GM23248 (cell line): ENCODE data around the gene FBXO40. TPM values are rescaled to one million over a fixed set of nuclear protein-coding genes. Genes with fewer than 3 reads are reported as not detected.

Experiments
- DNase-seq: peaks from one replicate; pipeline ENCODE4 v3.0.0-alpha.2; 2015
- H2AFZ ChIP-seq: fragments of 200-600 bp; sonication (generic); 2 replicates; pipeline ENCODE4 v1.6.1; 2016; ENCODE audit warnings: antibody characterized with exemption
- H3F3A ChIP-seq: fragments of 200-600 bp; sonication (generic); 2 replicates; pipeline ENCODE4 v1.6.1; 2016; ENCODE audit warnings: mild to moderate bottlenecking, antibody characterized with exemption, mixed run types; ENCODE audit not compliant: insufficient read depth
- H3K27ac ChIP-seq: fragments of 200-600 bp; sonication (generic); 2 replicates; pipeline ENCODE4 v1.5.1; 2016; ENCODE audit warnings: mild to moderate bottlenecking
- H3K27me3 ChIP-seq: fragments of 200-600 bp; sonication (generic); replicated peaks from 2 replicates; pipeline ENCODE4 v1.6.1; 2016; ENCODE audit warnings: mild to moderate bottlenecking; ENCODE audit not compliant: insufficient read depth
- H3K36me3 ChIP-seq: fragments of 200-600 bp; sonication (generic); 2 replicates; pipeline ENCODE4 v1.6.1; 2016; ENCODE audit warnings: low read depth, mild to moderate bottlenecking
- H3K4me1 ChIP-seq: fragments of 200-600 bp; sonication (generic); 2 replicates; pipeline ENCODE4 v1.6.1; 2016; ENCODE audit warnings: mild to moderate bottlenecking; ENCODE audit not compliant: insufficient read depth
- H3K4me2 ChIP-seq: fragments of 200-600 bp; sonication (generic); one replicate; pipeline ENCODE4 v1.6.1; 2016; ENCODE audit warnings: mild to moderate bottlenecking; ENCODE audit not compliant: unreplicated experiment
- H3K4me3 ChIP-seq: fragments of 200-600 bp; sonication (generic); 2 replicates; pipeline ENCODE4 v1.5.1; 2016; ENCODE audit warnings: mild to moderate bottlenecking
- H3K79me2 ChIP-seq: fragments of 200-600 bp; sonication (generic); 2 replicates; pipeline ENCODE4 v1.6.1; 2016; ENCODE audit warnings: mild to moderate bottlenecking; ENCODE audit not compliant: insufficient read depth
- H3K9ac ChIP-seq: fragments of 200-600 bp; sonication (generic); 2 replicates; pipeline ENCODE4 v1.6.1; 2016; ENCODE audit warnings: mild to moderate bottlenecking
- H3K9me2 ChIP-seq: fragments of 200-600 bp; sonication (generic); 2 replicates; pipeline ENCODE4 v1.6.1; 2016; ENCODE audit warnings: mixed run types, mild to moderate bottlenecking, moderate library complexity; ENCODE audit not compliant: insufficient read depth
- H3K9me3 ChIP-seq: fragments of 200-600 bp; sonication (generic); one replicate; pipeline ENCODE4 v1.6.1; 2017; ENCODE audit warnings: low read depth
- H4K20me1 ChIP-seq: fragments of 200-600 bp; sonication (generic); 2 replicates; pipeline ENCODE4 v1.6.0; 2016; ENCODE audit not compliant: insufficient read depth
- EZH2 ChIP-seq: fragments of 200-600 bp; sonication (generic); IDR thresholded peaks from 2 replicates; pipeline ENCODE4 v1.6.1; 2018; ENCODE audit warnings: antibody characterized with exemption, mild to moderate bottlenecking; ENCODE audit not compliant: insufficient read depth, poor library complexity, severe bottlenecking
- EZH2phosphoT487 ChIP-seq: fragments of 200-600 bp; sonication (generic); IDR thresholded peaks from 2 replicates; pipeline ENCODE4 v1.6.1; 2018; ENCODE audit warnings: antibody characterized with exemption, moderate library complexity, mild to moderate bottlenecking, low read depth; ENCODE audit not compliant: insufficient read depth
- WGBS, 2 experiments: methylation state at CpG; one replicate each; pipeline ENCODE4 v1.1.6; 2015 to 2017; ENCODE audit warnings: low lambda C conversion rate in 2 of 2, low coverage in 1 of 2; ENCODE audit errors: missing lambda C conversion rate in 2 of 2; 5-methylcytosine and 5-hydroxymethylcytosine counted together
- in situ Hi-C: fragments of 300-500 bp; cut with MboI; formaldehyde crosslinking; loops from 2 replicates; pipeline ENCODE4 v1.15.0; 2020
- polyA plus RNA-seq: library from polyadenylated mRNA; unstranded; fragments of >200 nt; fragmentation: Nextera tagmentation; extraction: Ambion mirVana; gene quantifications from 2 replicates; pipeline ENCODE4 v1.2.1, GENCODE V29; 2016
- small RNA-seq: library from RNA; depleted of rRNA; stranded (forward); fragments of <200 nt; gene quantifications from one replicate; pipeline ENCODE3, GENCODE V24; 2014; ENCODE audit warnings: low read depth, low replicate concordance
- total RNA-seq: library from RNA; depleted of rRNA; stranded (reverse); fragments of >200 nt; shearing (Covaris generic); gene quantifications from 2 replicates; pipeline ENCODE4 v1.2.3, GENCODE V29; 2014; rRNA removed

Gene FBXO40
- total and polyA plus RNA-seq, 2 experiments from 2014 or later = not detected

GRCh38 chr3:121665488-121665887 is 72.3 kb downstream of the FBXO40 start:
- 94 to 95% methylated on average over 2 of the region's 2 CpGs for WGBS, 2 experiments
- in situ Hi-C loops = no loop called here
- peaks cover 42% of the 10 kb centered on the region for H3K36me3 ChIP-seq

GRCh38 chr3:121667333-121667732 is 74.2 kb downstream of the FBXO40 start:
- in situ Hi-C loops = no loop called here
- TF ChIP-seq EZH2 = no peak
- no peak for TF ChIP-seq EZH2phosphoT487
- H3K9me3 ChIP-seq = no peaks in the 10 kb centered on the region
- no peaks in the 10 kb centered on the region for H3K9me2 ChIP-seq
- no peaks in the 10 kb centered on the region for H3K27me3 ChIP-seq
- no peak overlapping the region for H3K4me3 ChIP-seq
- no peak overlapping the region for H3K27ac ChIP-seq
- H2AFZ ChIP-seq = no peak overlapping the region
- H3K9ac ChIP-seq = no peak overlapping the region
- peaks cover 53% of the 10 kb centered on the region for H3K36me3 ChIP-seq
- H3K4me1 ChIP-seq = no peaks in the 10 kb centered on the region
- WGBS, 2 experiments = 84 to 87% methylated on average over 4 of the region's 4 CpGs
- H3K4me2 ChIP-seq = no peak overlapping the region
- DNase-seq = no peak
- H3F3A ChIP-seq = no peaks in the 10 kb centered on the region
- H3K79me2 ChIP-seq = no peaks in the 10 kb centered on the region
- H4K20me1 ChIP-seq = no peaks in the 10 kb centered on the region

More at GRCh38 chr3:121665488-121665887, 72.3 kb downstream of the FBXO40 start:
- Histone ChIP-seq H3K4me2 (no peak overlapping the region), H3K4me1 (peaks cover 4% of the 10 kb centered on the region; the same call in 1 of the 2 replicates), H3K79me2 (no peaks in the 10 kb centered on the region), H3K9me3 (no peaks in the 10 kb centered on the region), H3K27me3 (no peaks in the 10 kb centered on the region), H3K9ac (no peak overlapping the region), H3K4me3 (no peak overlapping the region), H3K27ac (no peak overlapping the region), H3K9me2 (no peaks in the 10 kb centered on the region), H2AFZ (no peak overlapping the region), H4K20me1 (no peaks in the 10 kb centered on the region), H3F3A (peaks cover 13% of the 10 kb centered on the region; the same call in 1 of the 2 replicates)
- no peak for DNase-seq
- TF ChIP-seq EZH2phosphoT487 (no peak), EZH2 (no peak)

GRCh38 chr3:121670676-121671075 is 77.5 kb downstream of the FBXO40 start:
- in situ Hi-C loops = no loop called here
- no peaks in the 10 kb centered on the region for H3F3A ChIP-seq
- no peak overlapping the region for H3K9ac ChIP-seq
- peaks cover 70% of the 10 kb centered on the region for H3K36me3 ChIP-seq
- no peak overlapping the region for H3K27ac ChIP-seq
- H4K20me1 ChIP-seq = no peaks in the 10 kb centered on the region
- H3K9me3 ChIP-seq = no peaks in the 10 kb centered on the region
- H2AFZ ChIP-seq = no peak overlapping the region
- H3K4me1 ChIP-seq = no peaks in the 10 kb centered on the region
- H3K4me2 ChIP-seq = no peak overlapping the region
- H3K27me3 ChIP-seq = no peaks in the 10 kb centered on the region
- H3K9me2 ChIP-seq = no peaks in the 10 kb centered on the region
- no peak for DNase-seq
- no peak overlapping the region for H3K4me3 ChIP-seq
- no peak for TF ChIP-seq EZH2
- TF ChIP-seq EZH2phosphoT487 = no peak
- H3K79me2 ChIP-seq = 0 out of 2 replicates have a peak, but pooled peaks cover 4% of the 10 kb centered on the region

GRCh38 chr3:121677141-121677540 is 84.0 kb downstream of the FBXO40 start:
- in situ Hi-C loops = no loop called here

More at GRCh38 chr3:121677141-121677540, 84.0 kb downstream of the FBXO40 start:
- Histone ChIP-seq H3K4me3 (no peak overlapping the region), H3K9me2 (no peaks in the 10 kb centered on the region), H3K4me1 (no peaks in the 10 kb centered on the region), H3K9ac (no peak overlapping the region), H3F3A (no peaks in the 10 kb centered on the region), H3K9me3 (no peaks in the 10 kb centered on the region), H3K36me3 (peaks cover 61% of the 10 kb centered on the region), H2AFZ (no peak overlapping the region), H4K20me1 (no peaks in the 10 kb centered on the region), H3K79me2 (peaks cover 4% of the 10 kb centered on the region; the same call in 1 of the 2 replicates), H3K27me3 (no peaks in the 10 kb centered on the region), H3K27ac (no peak overlapping the region), H3K4me2 (no peak overlapping the region)
- DNase-seq = no peak
- TF ChIP-seq EZH2 (no peak), EZH2phosphoT487 (no peak)
- WGBS, 2 experiments = 94 to 99% methylated on average over 2 of the region's 2 CpGs

Small RNAs within 50 kb of the gene (small RNA-seq; reads per million reads assigned to genes)
- not detected for gene RNU4-62P

Other genes starting within 250 kb of the FBXO40 start
- gene POLQ, start 47.4 kb upstream of the FBXO40 start, total RNA-seq = 1.6 and 2.5 TPM in 2 replicates
- gene POLQ, start 47.4 kb upstream of the FBXO40 start, polyA plus RNA-seq = 0.81 and 1.0 TPM in 2 replicates
- gene ARGFX, start 25.4 kb upstream of the FBXO40 start, total RNA-seq = not detected in 2 replicates
- not detected in 2 replicates for gene ARGFX, start 25.4 kb upstream of the FBXO40 start, polyA plus RNA-seq
- gene HCLS1, start 67.5 kb downstream of the FBXO40 start, total RNA-seq = 28.6 and 29.8 TPM in 2 replicates
- gene HCLS1, start 67.5 kb downstream of the FBXO40 start, polyA plus RNA-seq = 39.0 and 39.2 TPM in 2 replicates
- gene GOLGB1, start 156.4 kb downstream of the FBXO40 start, total RNA-seq = 31.9 and 32.6 TPM in 2 replicates
- 48.3 and 54.3 TPM in 2 replicates for gene GOLGB1, start 156.4 kb downstream of the FBXO40 start, polyA plus RNA-seq
- gene IQCB1, start 241.7 kb downstream of the FBXO40 start, total RNA-seq = 9.5 and 13.9 TPM in 2 replicates
- 10.2 and 11.3 TPM in 2 replicates for gene IQCB1, start 241.7 kb downstream of the FBXO40 start, polyA plus RNA-seq
- 0.65 TPM in 1 of 2 replicates, not detected in the other for gene EAF2, start 241.8 kb downstream of the FBXO40 start, total RNA-seq
- gene EAF2, start 241.8 kb downstream of the FBXO40 start, polyA plus RNA-seq = 1.0 and 1.1 TPM in 2 replicates